Heart right ventricle (tissue), 16 donors: ENCODE measurements around the gene HOXC13. TPM values are rescaled to one million over a fixed set of nuclear protein-coding genes. Genes with fewer than 3 reads are reported as not detected.

Source experiments
- ATAC-seq, 8 donors: fragments of 200-7000 bp; cut with Tn5 transposase; one replicate each; pipeline ENCODE4 v1.9.1; 2020; ENCODE audit warnings: mild to moderate bottlenecking in 8 of 8, moderate library complexity in 8 of 8, moderate number of reproducible peaks in 1 of 8
- DNase-seq, 2 donors: peaks; one replicate each; pipeline ENCODE4 v3.0.0-alpha.2; 2020
- H3K27ac ChIP-seq, 10 donors: fragments of 200-600 bp; sonication (generic) in 2 of 10; one replicate each; pipeline versions ENCODE4 v1.5.0 to v1.8.0; 2020 to 2022; ENCODE audit warnings: mild to moderate bottlenecking in 3 of 10
- H3K27me3 ChIP-seq, 7 donors: fragments of 200-600 bp; one replicate each; pipeline ENCODE4 v1.8.0; 2021 to 2022; ENCODE audit warnings: mild to moderate bottlenecking in 2 of 7
- H3K36me3 ChIP-seq, 9 donors: fragments of 200-600 bp; sonication (generic) in 1 of 9; one replicate each; pipeline versions ENCODE4 v1.5.0 to v1.8.0; 2020 to 2022; ENCODE audit warnings: mild to moderate bottlenecking in 2 of 9
- H3K4me1 ChIP-seq, 9 donors: fragments of 200-600 bp; sonication (generic) in 1 of 9; one replicate each; pipeline versions ENCODE4 v1.5.0 to v1.8.0; 2020 to 2022; ENCODE audit warnings: mild to moderate bottlenecking in 4 of 9
- H3K4me3 ChIP-seq, 10 donors: fragments of 200-600 bp; sonication (generic) in 2 of 10; one replicate each; pipeline versions ENCODE4 v1.5.0 to v1.8.0; 2020 to 2022; ENCODE audit warnings: mild to moderate bottlenecking in 7 of 10, moderate library complexity in 2 of 10
- H3K9me3 ChIP-seq, 11 donors: fragments of 200-600 bp in 10 of 11; sonication (generic) in 2 of 11; one replicate each; pipeline versions ENCODE4 v1.5.0 to v1.8.0; 2013 to 2022; ENCODE audit warnings: mild to moderate bottlenecking in 2 of 11, control low read depth in 1 of 11, moderate library complexity in 1 of 11
- WGBS, 2 donors: extraction: QIAGEN DNeasy Blood & Tissue Kit; methylation state at CpG; one replicate each; pipeline ENCODE4 v1.1.7; 2013; ENCODE audit warnings: inconsistent platforms in 1 of 2; 5-methylcytosine and 5-hydroxymethylcytosine counted together
- intact Hi-C, 10 donors: fragments of 100-400 bp; cut with DNase I; formaldehyde crosslinking; loops; one replicate each; pipeline versions ENCODE4 v1.11.1 to v1.14.2; 2022
- microRNA-seq, 2 donors: library from miRNA; unstranded; fragments of <30 nt; microRNA quantifications; one replicate each; pipeline ENCODE4 v1.2.0, GENCODE V29; 2021
- polyA plus RNA-seq, 2 donors: library from polyadenylated mRNA; stranded (reverse); fragments of 200-250 nt; gene quantifications; one replicate each; pipeline ENCODE4 v1.2.3, GENCODE V29; 2013
- total RNA-seq, 10 donors: library from RNA; stranded (reverse); fragmentation: NEBNext Ultra II Directional in 3 of 10; extraction: Animal tissue kit (Norgen Biotek cat#: 25700) in 3 of 10; gene quantifications; one replicate each; pipeline versions ENCODE4 v1.2.1 to v1.2.4, GENCODE V29; 2021 to 2023
- TF ChIP-seq, protein P1 (sequence below), 9 donors: fragments of 200-600 bp; sonication (generic) in 2 of 9; IDR thresholded peaks; one replicate each; pipeline versions ENCODE4 v1.5.0 to v1.8.0; 2021 to 2022; ENCODE audit warnings: antibody characterized with exemption in 9 of 9, mild to moderate bottlenecking in 5 of 9, moderate library complexity in 1 of 9
- donor health status: Arrhythmogenic right ventricular cardiomyopathy.
- donor health status: ischemic (EF 13 %, LVEDD 7.1; RV severe dilation, severe dysfunction).
- donor health status: healthy with polysubstance abuse.
- donor health status: DM: no; HTN: yes; CAD: no.
- donor health status: DM: no; HTN: no; CAD: no.
- donor health status: ischemic (EF 25% LVEDD 6.9; RV normal size, moderate dysfunction).
- donor health status: ischemic (EF 25% LVEDD 5.7; RV mildly dilated, moderate dysfunction).
- donor health status: healthy.
- donor health status: DM: yes; HTN: yes; CAD: no.
- donor health status: Ischemic cardiomyopathy.
- donor health status: ischemic (EF 35%, LVEDD 5.7; RV mildly dilated, moderate dysfunction).
- donor health status: nonischemic (EF 11% LVEDD 7.7; RV severe dilation, severe dysfunction).
- donor health status: DM: yes; HTN: yes; CAD: no.
- donor health status: PGD.
- donor health status: ischemic (EF 29% LVEDD 5.4; RV normal size, mild dysfunction).
- donor health status: nonischemic (EF 23%, LVEDD 6.1; RV moderate dilation, normal function).

The HOXC13 gene
- total and polyA plus RNA-seq, 12 donors, result not detected

DNA sequence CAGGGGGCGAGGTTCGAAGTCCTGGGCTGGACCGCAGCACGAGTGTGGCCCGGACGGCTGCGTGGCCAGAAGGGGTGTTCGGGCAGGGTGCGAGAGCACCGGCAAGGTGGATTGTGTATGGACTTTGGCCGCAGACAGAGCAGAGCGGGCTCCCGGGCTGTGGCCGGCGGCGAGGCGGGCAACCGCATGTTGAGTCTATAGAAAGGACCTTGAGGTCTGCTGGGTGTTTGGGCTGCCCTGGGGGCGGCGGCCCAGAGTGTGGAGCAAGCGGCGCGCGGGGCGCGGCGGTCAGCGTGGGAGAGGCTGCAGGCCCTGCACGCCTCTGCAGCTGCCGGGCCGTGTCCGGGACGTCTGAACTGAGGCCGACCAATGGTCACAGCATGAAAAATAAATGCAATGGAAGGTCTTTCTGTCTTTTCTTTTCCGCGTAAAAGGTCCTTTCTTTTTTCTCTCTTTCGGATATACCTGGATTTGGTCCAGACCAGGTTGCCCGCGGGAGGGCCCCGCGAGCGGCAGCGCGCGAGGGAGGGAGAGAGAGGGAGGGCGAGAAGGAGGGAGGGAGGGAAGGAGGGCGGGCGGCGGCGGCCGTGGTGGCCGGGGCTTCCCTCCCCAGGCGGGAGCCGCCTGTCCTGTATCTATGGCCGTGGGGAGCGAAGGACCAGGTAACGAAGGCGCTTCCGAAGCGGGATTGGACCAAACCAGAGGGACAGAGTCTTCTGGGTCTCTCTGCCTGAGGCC, 55.8 kb downstream of the HOXC13 start:
- H3K9me3 ChIP-seq, result no peaks in the 10 kb centered on the region
- no peaks in the 10 kb centered on the region for H3K36me3 ChIP-seq
- TF ChIP-seq, protein P1, sequence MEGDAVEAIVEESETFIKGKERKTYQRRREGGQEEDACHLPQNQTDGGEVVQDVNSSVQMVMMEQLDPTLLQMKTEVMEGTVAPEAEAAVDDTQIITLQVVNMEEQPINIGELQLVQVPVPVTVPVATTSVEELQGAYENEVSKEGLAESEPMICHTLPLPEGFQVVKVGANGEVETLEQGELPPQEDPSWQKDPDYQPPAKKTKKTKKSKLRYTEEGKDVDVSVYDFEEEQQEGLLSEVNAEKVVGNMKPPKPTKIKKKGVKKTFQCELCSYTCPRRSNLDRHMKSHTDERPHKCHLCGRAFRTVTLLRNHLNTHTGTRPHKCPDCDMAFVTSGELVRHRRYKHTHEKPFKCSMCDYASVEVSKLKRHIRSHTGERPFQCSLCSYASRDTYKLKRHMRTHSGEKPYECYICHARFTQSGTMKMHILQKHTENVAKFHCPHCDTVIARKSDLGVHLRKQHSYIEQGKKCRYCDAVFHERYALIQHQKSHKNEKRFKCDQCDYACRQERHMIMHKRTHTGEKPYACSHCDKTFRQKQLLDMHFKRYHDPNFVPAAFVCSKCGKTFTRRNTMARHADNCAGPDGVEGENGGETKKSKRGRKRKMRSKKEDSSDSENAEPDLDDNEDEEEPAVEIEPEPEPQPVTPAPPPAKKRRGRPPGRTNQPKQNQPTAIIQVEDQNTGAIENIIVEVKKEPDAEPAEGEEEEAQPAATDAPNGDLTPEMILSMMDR (IDR thresholded peaks at IDR 0.05), result no peak
- H3K4me1 ChIP-seq, result peaks cover 0 to 34% (median 27%) of the 10 kb centered on the region in 9 donors
- H3K27ac ChIP-seq, result no peak overlapping the region
- 3 to 4% methylated on average over 60 of the region's 60 CpGs for WGBS, 2 donors
- intact Hi-C loops, result loop anchor here in 1 of 10 donors (5.0 kb wide), 1 partner anchor 38 kb away; the partner anchor contains the start of gene HOXC5
- ATAC-seq (no peak), DNase-seq (no peak)
- H3K4me3 ChIP-seq, result peak overlapping the region in 4 of 10 donors; percentile 29 to 61 (median 56)
- peaks cover 64 to 100% (median 100%) of the 10 kb centered on the region in 7 donors for H3K27me3 ChIP-seq

DNA sequence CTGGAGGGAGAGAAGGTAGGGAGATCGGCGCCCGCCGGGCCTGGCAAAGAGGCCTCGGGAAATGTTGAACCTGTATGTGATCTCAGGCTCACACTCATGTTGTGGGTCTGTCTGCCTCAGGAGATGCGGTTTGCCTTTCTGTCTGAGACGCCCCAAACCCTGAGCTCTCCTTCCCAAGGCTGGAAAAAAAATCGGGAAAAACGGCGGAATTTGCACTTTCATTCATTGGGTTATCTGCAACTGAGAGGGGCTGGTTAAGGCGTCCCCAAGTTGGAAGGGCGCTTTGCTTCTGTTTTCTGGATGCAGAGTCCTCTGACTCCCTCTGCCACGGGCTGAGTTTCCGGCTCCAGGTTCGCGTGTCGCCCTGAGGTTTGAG, 56.4 kb downstream of the HOXC13 start:
- peak in 1 of 8 donors; percentile 27 for ATAC-seq
- no peaks in the 10 kb centered on the region for H3K36me3 ChIP-seq
- no peak overlapping the region for H3K27ac ChIP-seq
- peaks cover 65 to 100% (median 100%) of the 10 kb centered on the region in 7 donors for H3K27me3 ChIP-seq
- peaks cover 0 to 39% (median 30%) of the 10 kb centered on the region in 9 donors for H3K4me1 ChIP-seq
- H3K4me3 ChIP-seq, result peak overlapping the region; percentile 26 to 61 (median 56)
- H3K9me3 ChIP-seq, result no peaks in the 10 kb centered on the region
- TF ChIP-seq, protein P1 (IDR thresholded peaks at IDR 0.05), result no peak
- no peak for DNase-seq
- intact Hi-C loops, result loop anchor here in 1 of 10 donors (5.0 kb wide), 1 partner anchor 37 kb away; the partner anchor contains the start of gene HOXC5
- 1 to 7% methylated on average over 17 of the region's 17 CpGs for WGBS, 2 donors

DNA sequence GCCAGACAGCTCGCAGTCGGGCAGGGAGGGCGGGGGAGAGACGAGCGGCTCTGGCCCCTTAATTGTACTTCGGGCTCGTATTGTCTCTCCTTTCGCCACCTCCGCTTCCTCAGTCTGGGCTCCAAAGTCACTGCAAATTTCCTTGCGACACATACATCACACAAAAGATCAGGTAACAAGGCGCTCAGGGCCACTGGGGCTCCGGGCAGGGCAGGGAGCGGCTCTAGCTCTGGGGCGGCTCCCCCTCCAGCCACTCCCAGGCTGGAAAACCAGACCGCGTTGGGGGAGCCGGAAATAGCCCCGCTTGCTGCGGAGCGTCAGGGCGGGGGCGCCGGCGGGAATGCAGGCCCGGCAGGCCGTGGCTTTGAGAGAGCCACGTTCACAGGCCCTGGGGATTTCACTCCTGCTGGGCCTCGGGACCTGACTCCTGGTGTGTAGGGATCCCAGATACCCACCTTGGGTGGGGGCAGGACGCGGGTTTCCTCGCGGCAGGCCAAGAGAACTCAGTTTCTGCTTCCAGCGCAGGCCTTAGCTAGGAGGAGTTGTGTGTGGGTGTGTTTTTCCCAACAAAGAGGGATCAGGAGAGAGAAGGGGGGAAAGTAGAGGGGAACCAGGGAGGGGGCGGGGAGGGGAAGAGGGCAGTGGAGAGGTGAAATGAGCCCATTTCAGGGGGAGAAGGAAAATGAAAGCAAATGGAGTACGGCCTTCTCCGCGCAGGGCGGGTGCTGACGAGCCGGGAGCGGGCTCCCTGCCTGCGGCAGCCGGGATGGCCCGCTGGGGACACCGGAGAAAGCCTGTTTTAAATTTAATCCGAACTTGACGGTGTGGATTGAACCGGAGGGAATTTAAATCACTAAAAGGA, 57.0 kb downstream of the HOXC13 start:
- DNase-seq (no peak), ATAC-seq (peak; percentile 36 to 66 (median 52))
- TF ChIP-seq, protein P1 (IDR thresholded peaks at IDR 0.05), result no peak
- Histone ChIP-seq H3K4me3 (peak overlapping the region; percentile 26 to 61 (median 56)), H3K27ac (no peak overlapping the region), H3K36me3 (peaks cover 0 to 5% (median 0%) of the 10 kb centered on the region in 9 donors), H3K4me1 (peaks cover 3 to 46% (median 36%) of the 10 kb centered on the region in 9 donors), H3K9me3 (no peaks in the 10 kb centered on the region), H3K27me3 (peaks cover 68 to 100% (median 100%) of the 10 kb centered on the region in 7 donors)
- 4% methylated on average over 48 of the region's 48 CpGs for WGBS, 2 donors
- intact Hi-C loops, result loop anchor here in 1 of 10 donors (5.0 kb wide), 1 partner anchor 37 kb away; the partner anchor contains the start of gene HOXC5

Small RNA genes lying within 50 kb of the gene (microRNA-seq; reads per million reads assigned to microRNA genes)
- gene MIR196A2, result 0.60 to 2.6 reads per million in 2 donors

Other genes with a start within 250 kb of the HOXC13 start
- 100 to 1,000 TPM; 183 to 264 (median 199) TPM for gene CALCOCO1, start 211.4 kb upstream of the HOXC13 start, total RNA-seq
- gene CALCOCO1, start 211.4 kb upstream of the HOXC13 start, polyA plus RNA-seq, result 100 to 1,000 TPM; 105 to 128 TPM
- 1 to 10 TPM in 8 of 10 donors, under 1 TPM in 1, not detected in 1; 0.80 to 3.6 (median 2.9) TPM for gene CISTR, start 186.9 kb upstream of the HOXC13 start, total RNA-seq
- 1 to 10 TPM in 1 of 2 donors, under 1 TPM in 1; 0.16 to 1.7 TPM for gene CISTR, start 186.9 kb upstream of the HOXC13 start, polyA plus RNA-seq
- gene HOXC12, start 16.1 kb downstream of the HOXC13 start, total RNA-seq, result not detected
- not detected for gene HOXC12, start 16.1 kb downstream of the HOXC13 start, polyA plus RNA-seq
- not detected for gene HOXC11, start 34.3 kb downstream of the HOXC13 start, total RNA-seq
- gene HOXC11, start 34.3 kb downstream of the HOXC13 start, polyA plus RNA-seq, result not detected
- gene HOTAIR, start 36.1 kb downstream of the HOXC13 start, total RNA-seq, result not detected
- gene HOTAIR, start 36.1 kb downstream of the HOXC13 start, polyA plus RNA-seq, result not detected
- gene HOXC10, start 46.3 kb downstream of the HOXC13 start, total RNA-seq, result not detected
- gene HOXC10, start 46.3 kb downstream of the HOXC13 start, polyA plus RNA-seq, result not detected
- gene HOXC9, start 61.3 kb downstream of the HOXC13 start, total RNA-seq, result not detected
- not detected for gene HOXC9, start 61.3 kb downstream of the HOXC13 start, polyA plus RNA-seq
- not detected for gene HOXC8, start 70.2 kb downstream of the HOXC13 start, total RNA-seq
- not detected for gene HOXC8, start 70.2 kb downstream of the HOXC13 start, polyA plus RNA-seq
- gene HOXC6, start 89.6 kb downstream of the HOXC13 start, total RNA-seq, result under 1 TPM in 4 of 10 donors, not detected in 6; 0.13 to 0.36 (median 0.18) TPM
- under 1 TPM; 0.03 to 0.29 TPM for gene HOXC6, start 89.6 kb downstream of the HOXC13 start, polyA plus RNA-seq
- not detected for gene HOXC5, start 94.2 kb downstream of the HOXC13 start, total RNA-seq
- gene HOXC5, start 94.2 kb downstream of the HOXC13 start, polyA plus RNA-seq, result under 1 TPM in 1 of 2 donors, not detected in 1; 0.01 TPM
- gene HOXC4, start 115.0 kb downstream of the HOXC13 start, total RNA-seq, result under 1 TPM in 3 of 10 donors, not detected in 7; 0.21 to 0.22 (median 0.21) TPM
- under 1 TPM in 1 of 2 donors, not detected in 1; 0.03 TPM for gene HOXC4, start 115.0 kb downstream of the HOXC13 start, polyA plus RNA-seq